Vagina (tissue), 2 donors: ENCODE data around the gene PARD3. TPM values are rescaled to one million over a fixed set of nuclear protein-coding genes. Genes with fewer than 3 reads are reported as not detected.

Source experiments
- DNase-seq, 2 donors: peaks; one replicate each; pipeline ENCODE4 v3.0.0-alpha.2; 2017; ENCODE audit errors: extremely low spot score in 2 of 2
- H3K27ac ChIP-seq: fragments of 200-600 bp; sonication (generic); one replicate; pipeline ENCODE4 v1.5.1; 2019
- H3K27me3 ChIP-seq: fragments of 200-600 bp; sonication (generic); one replicate; pipeline ENCODE4 v1.5.1; 2019
- H3K36me3 ChIP-seq, 2 donors: fragments of 200-600 bp; sonication (generic); one replicate each; pipeline ENCODE4 v1.5.1; 2017 to 2019
- H3K4me1 ChIP-seq: fragments of 200-600 bp; sonication (generic); one replicate; pipeline ENCODE4 v1.5.1; 2019
- H3K4me3 ChIP-seq, 2 donors: fragments of 200-600 bp; sonication (generic); 1 replicate in 1 of 2; 2 replicates in 1 of 2; pipeline ENCODE4 v1.5.1; 2016 to 2019
- H3K9me3 ChIP-seq: fragments of 200-600 bp; sonication (generic); one replicate; pipeline ENCODE4 v1.5.1; 2019
- POLR2A ChIP-seq, 2 donors: fragments of 450-650 bp; IDR thresholded peaks; one replicate each; pipeline ENCODE4 v1.6.1; 2017; ENCODE audit warnings: antibody characterized with exemption in 2 of 2, mild to moderate bottlenecking in 2 of 2, moderate library complexity in 2 of 2
- POLR2AphosphoS5 ChIP-seq, 2 donors: sonication (generic); formaldehyde crosslinking; IDR thresholded peaks; one replicate each; pipeline ENCODE4 v1.9.0; 2017; ENCODE audit warnings: antibody characterized with exemption in 2 of 2, mild to moderate bottlenecking in 2 of 2, low read depth in 1 of 2; ENCODE audit not compliant: insufficient read depth in 1 of 2
- intact Hi-C: fragments of 100-400 bp; cut with DNase I; formaldehyde crosslinking; loops from one replicate; pipeline ENCODE4 v1.15.1; 2023
- total RNA-seq: library from RNA; depleted of rRNA; stranded (reverse); fragments of >200 nt; gene quantifications from one replicate; pipeline ENCODE4 v1.2.3, GENCODE V29; 2016
- TF ChIP-seq, protein P1 (sequence below), 3 experiments: fragments of 450-650 bp in 2 of 3; fragments of 200-600 bp in 1 of 3; sonication (generic) in 1 of 3; IDR thresholded peaks; one replicate each; pipeline ENCODE4 v1.5.1; 2017 to 2019; ENCODE audit warnings: antibody characterized with exemption in 3 of 3, mild to moderate bottlenecking in 2 of 3, moderate library complexity in 2 of 3

PARD3 gene
- total RNA-seq, 1 donor from 2014 or later: 95.5 TPM

DNA sequence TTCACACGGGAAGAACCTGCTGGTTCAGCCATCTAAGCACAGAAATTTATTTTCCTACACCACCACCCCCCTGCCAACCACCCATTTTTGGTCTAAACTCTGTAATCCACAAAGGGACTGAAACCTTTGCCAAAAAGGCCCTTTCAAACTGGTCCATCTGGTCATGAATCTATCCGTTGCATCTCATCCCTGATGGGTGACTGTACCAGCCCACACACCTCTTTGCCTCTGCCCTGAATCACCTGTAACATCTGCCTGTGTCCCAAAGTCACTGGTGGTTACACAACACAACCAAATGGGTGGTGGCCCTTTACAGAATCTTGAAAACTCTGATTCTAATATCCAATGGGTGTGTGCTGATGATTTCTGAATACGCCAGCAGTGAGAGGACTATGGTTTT is 503.4 kb downstream of the PARD3 start:
- intact Hi-C loops: no loop called here
- no peaks in the 10 kb centered on the region for H3K9me3 ChIP-seq
- H3K4me3 ChIP-seq: no peak overlapping the region
- no peak for DNase-seq
- no peaks in the 10 kb centered on the region for H3K36me3 ChIP-seq
- H3K4me1 ChIP-seq: no peaks in the 10 kb centered on the region
- H3K27ac ChIP-seq: no peak overlapping the region
- no peak for TF ChIP-seq POLR2AphosphoS5 (IDR thresholded peaks at IDR 0.05; ENCODE audit: insufficient read depth in 1 of 2, low read depth in 1 of 2)
- H3K27me3 ChIP-seq: no peaks in the 10 kb centered on the region

- intact Hi-C loops: no loop called here
- Histone ChIP-seq H3K36me3 (no peaks in the 10 kb centered on the region), H3K4me3 (no peak overlapping the region), H3K9me3 (no peaks in the 10 kb centered on the region), H3K27ac (no peak overlapping the region), H3K4me1 (no peaks in the 10 kb centered on the region), H3K27me3 (no peaks in the 10 kb centered on the region)
- TF ChIP-seq POLR2AphosphoS5 (IDR thresholded peaks at IDR 0.05; ENCODE audit: insufficient read depth in 1 of 2, low read depth in 1 of 2): no peak
- TF ChIP-seq POLR2A (IDR thresholded peaks at IDR 0.05): no peak
- TF ChIP-seq, protein P1, sequence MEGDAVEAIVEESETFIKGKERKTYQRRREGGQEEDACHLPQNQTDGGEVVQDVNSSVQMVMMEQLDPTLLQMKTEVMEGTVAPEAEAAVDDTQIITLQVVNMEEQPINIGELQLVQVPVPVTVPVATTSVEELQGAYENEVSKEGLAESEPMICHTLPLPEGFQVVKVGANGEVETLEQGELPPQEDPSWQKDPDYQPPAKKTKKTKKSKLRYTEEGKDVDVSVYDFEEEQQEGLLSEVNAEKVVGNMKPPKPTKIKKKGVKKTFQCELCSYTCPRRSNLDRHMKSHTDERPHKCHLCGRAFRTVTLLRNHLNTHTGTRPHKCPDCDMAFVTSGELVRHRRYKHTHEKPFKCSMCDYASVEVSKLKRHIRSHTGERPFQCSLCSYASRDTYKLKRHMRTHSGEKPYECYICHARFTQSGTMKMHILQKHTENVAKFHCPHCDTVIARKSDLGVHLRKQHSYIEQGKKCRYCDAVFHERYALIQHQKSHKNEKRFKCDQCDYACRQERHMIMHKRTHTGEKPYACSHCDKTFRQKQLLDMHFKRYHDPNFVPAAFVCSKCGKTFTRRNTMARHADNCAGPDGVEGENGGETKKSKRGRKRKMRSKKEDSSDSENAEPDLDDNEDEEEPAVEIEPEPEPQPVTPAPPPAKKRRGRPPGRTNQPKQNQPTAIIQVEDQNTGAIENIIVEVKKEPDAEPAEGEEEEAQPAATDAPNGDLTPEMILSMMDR (IDR thresholded peaks at IDR 0.05): no peak
- DNase-seq: no peak
Observed at GRCh38 chr10:34310234-34310633, 504.9 kb downstream of the PARD3 start.

- Histone ChIP-seq H3K4me1 (no peaks in the 10 kb centered on the region), H3K36me3 (no peaks in the 10 kb centered on the region), H3K9me3 (no peaks in the 10 kb centered on the region), H3K27me3 (no peaks in the 10 kb centered on the region), H3K4me3 (no peak overlapping the region), H3K27ac (no peak overlapping the region)
- TF ChIP-seq, protein P1 (IDR thresholded peaks at IDR 0.05): no peak
- TF ChIP-seq POLR2A (IDR thresholded peaks at IDR 0.05): no peak
- no peak for TF ChIP-seq POLR2AphosphoS5 (IDR thresholded peaks at IDR 0.05; ENCODE audit: insufficient read depth in 1 of 2, low read depth in 1 of 2)
- no peak for DNase-seq
- intact Hi-C loops: no loop called here
Observed at GRCh38 chr10:34305189-34305588, 509.9 kb downstream of the PARD3 start.

GRCh38 chr10:34303022-34303421 is 512.1 kb downstream of the PARD3 start:
- H3K36me3 ChIP-seq: no peaks in the 10 kb centered on the region
- no peak overlapping the region for H3K4me3 ChIP-seq
- TF ChIP-seq POLR2AphosphoS5 (IDR thresholded peaks at IDR 0.05; ENCODE audit: insufficient read depth in 1 of 2, low read depth in 1 of 2) (no peak), POLR2A (IDR thresholded peaks at IDR 0.05) (no peak)
- TF ChIP-seq, protein P1 (IDR thresholded peaks at IDR 0.05): no peak
- DNase-seq: no peak
- no peaks in the 10 kb centered on the region for H3K27me3 ChIP-seq
- no peaks in the 10 kb centered on the region for H3K9me3 ChIP-seq
- H3K4me1 ChIP-seq: no peaks in the 10 kb centered on the region
- H3K27ac ChIP-seq: no peak overlapping the region
- intact Hi-C loops: no loop called here

DNA sequence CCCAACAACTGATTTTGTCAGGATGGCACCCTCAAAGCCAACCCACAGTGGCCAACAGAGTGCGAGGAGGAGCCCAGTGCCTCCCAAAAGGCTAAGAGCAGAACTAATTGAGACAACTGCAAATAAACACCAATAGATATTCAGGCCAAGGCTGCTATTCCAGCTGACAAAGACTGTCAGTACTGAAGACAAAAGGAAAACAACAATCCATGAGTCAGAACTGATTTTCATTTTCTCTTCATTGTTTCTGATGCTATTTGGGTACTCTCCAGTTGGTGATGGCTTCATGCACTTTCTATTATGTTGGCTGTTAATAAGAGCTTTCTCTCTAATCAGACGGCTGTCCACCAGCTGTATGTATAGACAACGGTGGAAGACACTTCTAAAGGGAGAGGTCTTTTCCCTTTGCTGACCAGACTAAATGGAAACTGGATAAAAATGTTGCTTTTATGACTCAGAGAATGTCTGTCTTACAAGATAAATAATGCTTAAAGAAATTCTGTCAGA is 515.9 kb downstream of the PARD3 start:
- DNase-seq: no peak
- no peaks in the 10 kb centered on the region for H3K4me1 ChIP-seq
- intact Hi-C loops: no loop called here
- no peak overlapping the region for H3K4me3 ChIP-seq
- no peak overlapping the region for H3K27ac ChIP-seq
- H3K27me3 ChIP-seq: no peaks in the 10 kb centered on the region
- no peaks in the 10 kb centered on the region for H3K36me3 ChIP-seq
- H3K9me3 ChIP-seq: no peaks in the 10 kb centered on the region
- TF ChIP-seq, protein P1 (IDR thresholded peaks at IDR 0.05): no peak
- TF ChIP-seq POLR2AphosphoS5 (IDR thresholded peaks at IDR 0.05; ENCODE audit: insufficient read depth in 1 of 2, low read depth in 1 of 2) (no peak), POLR2A (IDR thresholded peaks at IDR 0.05) (no peak)
